GM20000 (cell line): Measurements from ENCODE around the gene PGBD4.

Experiments used
- DNase-seq: peaks from one replicate; pipeline ENCODE4 v3.0.0; 2012; ENCODE audit warnings: low spot score
- TF ChIP-seq, protein P1 (sequence below): IDR thresholded peaks from 2 replicates; pipeline ENCODE4 v1.5.1; 2012; ENCODE audit warnings: mild to moderate bottlenecking, control low read depth; ENCODE audit errors: extremely low read depth, missing control alignments

PGBD4 gene

GRCh38 chr15:34064438-34064837 is 37.4 kb upstream of the PGBD4 start:
- DNase-seq = no peak
- TF ChIP-seq, protein P1, sequence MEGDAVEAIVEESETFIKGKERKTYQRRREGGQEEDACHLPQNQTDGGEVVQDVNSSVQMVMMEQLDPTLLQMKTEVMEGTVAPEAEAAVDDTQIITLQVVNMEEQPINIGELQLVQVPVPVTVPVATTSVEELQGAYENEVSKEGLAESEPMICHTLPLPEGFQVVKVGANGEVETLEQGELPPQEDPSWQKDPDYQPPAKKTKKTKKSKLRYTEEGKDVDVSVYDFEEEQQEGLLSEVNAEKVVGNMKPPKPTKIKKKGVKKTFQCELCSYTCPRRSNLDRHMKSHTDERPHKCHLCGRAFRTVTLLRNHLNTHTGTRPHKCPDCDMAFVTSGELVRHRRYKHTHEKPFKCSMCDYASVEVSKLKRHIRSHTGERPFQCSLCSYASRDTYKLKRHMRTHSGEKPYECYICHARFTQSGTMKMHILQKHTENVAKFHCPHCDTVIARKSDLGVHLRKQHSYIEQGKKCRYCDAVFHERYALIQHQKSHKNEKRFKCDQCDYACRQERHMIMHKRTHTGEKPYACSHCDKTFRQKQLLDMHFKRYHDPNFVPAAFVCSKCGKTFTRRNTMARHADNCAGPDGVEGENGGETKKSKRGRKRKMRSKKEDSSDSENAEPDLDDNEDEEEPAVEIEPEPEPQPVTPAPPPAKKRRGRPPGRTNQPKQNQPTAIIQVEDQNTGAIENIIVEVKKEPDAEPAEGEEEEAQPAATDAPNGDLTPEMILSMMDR = no peak

DNA sequence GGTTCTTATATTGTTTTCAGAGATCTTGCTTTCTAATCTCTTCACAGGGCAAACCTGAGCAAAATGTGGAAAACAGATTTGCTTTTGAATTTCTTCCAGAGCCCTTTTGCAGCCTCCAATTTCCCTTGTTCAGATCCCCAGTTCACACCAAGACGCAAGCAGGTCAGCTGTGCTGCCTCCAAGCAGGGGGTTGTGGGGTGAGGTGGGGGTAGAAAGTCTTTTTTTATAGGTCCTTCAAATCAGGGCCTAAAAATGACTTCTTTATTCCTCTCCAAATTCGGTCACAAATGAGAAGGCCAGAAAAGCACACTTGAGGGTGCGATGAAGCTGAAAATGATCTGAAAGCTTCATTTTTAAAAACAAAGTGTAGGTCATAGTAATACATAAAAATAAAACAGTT is 36.6 kb upstream of the PGBD4 start:
- no peak for DNase-seq
- TF ChIP-seq, protein P1 = no peak

DNA sequence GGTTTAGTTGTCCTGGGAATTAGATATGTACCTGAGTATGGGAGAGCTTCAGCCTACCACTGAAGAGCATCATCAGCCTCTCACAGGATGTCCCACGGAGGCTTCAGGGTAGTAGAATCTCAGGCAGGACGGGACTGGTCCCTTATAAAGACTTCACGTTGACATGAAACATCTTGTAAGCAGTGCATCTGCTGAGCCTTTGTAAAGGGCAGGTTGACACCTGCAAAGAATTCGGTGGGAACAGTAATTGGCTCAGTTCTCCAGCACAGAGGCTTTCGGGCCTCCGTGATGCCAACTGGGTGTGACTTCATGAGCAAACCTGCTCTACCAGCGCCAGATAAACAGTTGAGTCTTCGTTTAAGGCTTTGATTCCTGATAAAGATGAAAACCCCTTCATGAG is 35.9 kb upstream of the PGBD4 start:
- TF ChIP-seq, protein P1 = no peak
- no peak for DNase-seq

- no peak for DNase-seq
- TF ChIP-seq, protein P1 = no peak
These were observed 31.9 kb upstream of the PGBD4 start for GRCh38 chr15:34070003-34070402.

DNA sequence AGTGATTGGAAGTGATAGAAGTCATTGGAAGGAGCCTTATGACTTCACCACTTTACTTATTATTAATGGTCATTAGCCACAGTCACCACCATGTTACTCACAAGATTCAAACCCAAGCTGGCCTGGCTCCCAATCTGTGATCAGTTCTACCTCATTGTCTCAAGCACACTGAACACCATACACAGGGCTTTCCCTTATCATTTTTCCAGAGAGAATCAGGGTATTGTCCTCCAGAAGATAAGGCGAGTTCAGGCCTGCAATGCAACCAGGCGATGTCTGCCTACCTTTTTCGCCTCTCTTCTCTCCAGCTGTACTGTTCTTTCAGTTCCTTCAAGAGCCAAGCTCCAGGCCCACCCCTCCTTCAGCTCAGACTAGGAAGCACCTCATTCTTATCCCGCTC is 25.1 kb upstream of the PGBD4 start:
- no peak for DNase-seq
- TF ChIP-seq, protein P1 = no peak

GRCh38 chr15:34078900-34079299 is 23.0 kb upstream of the PGBD4 start:
- no peak for DNase-seq
- TF ChIP-seq, protein P1 = no peak

DNA sequence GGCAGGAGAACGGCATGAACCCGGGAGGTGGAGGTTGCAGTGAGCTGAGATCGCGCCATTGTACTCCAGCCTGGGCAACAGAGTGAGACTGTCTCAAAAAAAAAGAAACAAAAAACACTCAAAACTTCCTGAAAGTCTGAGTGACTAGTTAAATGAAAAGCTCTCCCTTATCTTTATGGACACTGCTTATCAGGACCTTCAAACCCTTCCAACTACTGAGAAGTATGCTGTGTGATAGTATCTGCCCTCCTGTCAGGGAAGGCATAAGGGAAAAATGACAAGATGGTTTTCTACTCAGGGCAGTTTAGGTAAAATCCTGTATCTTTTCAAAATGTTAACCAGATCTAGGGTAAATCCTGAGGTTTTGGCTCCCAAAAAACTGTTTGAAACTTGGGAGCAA is 22.0 kb upstream of the PGBD4 start:
- TF ChIP-seq, protein P1 = no peak
- DNase-seq = no peak
